Astrocyte (in vitro differentiated cells and primary cell): ENCODE data around the gene AOAH.

Source experiments
- CTCF ChIP-seq: IDR thresholded peaks from 2 replicates; pipeline ENCODE4 v1.5.1; 2011; ENCODE audit warnings: low read depth, mild to moderate bottlenecking, inconsistent platforms, low read length, moderate library complexity; ENCODE audit not compliant: insufficient read depth
- EZH2 ChIP-seq: IDR thresholded peaks from 2 replicates; pipeline ENCODE4 v1.6.1; 2012; ENCODE audit warnings: mild to moderate bottlenecking, low read length, inconsistent platforms; ENCODE audit not compliant: insufficient read depth

GRCh38 chr7:36668080-36668479 lies 56.2 kb downstream of the AOAH start:
- TF ChIP-seq CTCF (no peak), EZH2 (no peak)
